A673 (cell line): ENCODE results near the gene CCDC171. TPM values are rescaled to one million over a fixed set of nuclear protein-coding genes. Genes with fewer than 3 reads are reported as not detected.
"Not testable (repeated sequence)": the region's sequence is repeated elsewhere in the genome, so short reads cannot be mapped to it uniquely, and the experiment has no call there.

Source experiments
- BruUV-seq: library from RNA; stranded (reverse); fragments of 400-500 nt; replicated peaks from 2 replicates; lab custom pipeline; 2021; lab: Mats Ljungman, UMichigan
- CTCF ChIA-PET: fragments of 300-600 bp; sonication (Branson Sonifier 250); formaldehyde crosslinking; loops from one replicate; lab custom pipeline; 2022; ENCODE audit warnings: antibody characterized with exemption; lab: Charles Lee
- POLR2A ChIA-PET: fragments of 300-600 bp; sonication (Branson Sonifier 250); formaldehyde crosslinking; loops from one replicate; lab custom pipeline; 2022; ENCODE audit warnings: antibody characterized with exemption; ENCODE audit not compliant: low non-redundant PET; lab: Charles Lee
- DNase-seq: peaks from one replicate; pipeline ENCODE4 v3.0.0-alpha.2; 2015; ENCODE audit warnings: low spot score
- H3K27ac ChIP-seq: fragments of 200-600 bp; sonication (generic); 2 replicates; pipeline ENCODE4 v1.5.1; 2016; ENCODE audit warnings: mixed run types, low read depth, mild to moderate bottlenecking, mixed read lengths, antibody characterized with exemption, low read length; ENCODE audit not compliant: poor library complexity, severe bottlenecking
- H3K27me3 ChIP-seq: fragments of 200-600 bp; sonication (generic); replicated peaks from 2 replicates; pipeline ENCODE4 v1.6.1; 2017; ENCODE audit warnings: mixed run types, low read depth, mild to moderate bottlenecking, mixed read lengths, antibody characterized with exemption, low read length; ENCODE audit not compliant: insufficient read depth, poor library complexity
- H3K36me3 ChIP-seq: fragments of 200-600 bp; sonication (generic); 2 replicates; pipeline ENCODE4 v1.6.1; 2016; ENCODE audit warnings: mixed run types, mild to moderate bottlenecking, mixed read lengths, antibody characterized with exemption, low read length; ENCODE audit not compliant: insufficient read depth, poor library complexity, severe bottlenecking
- H3K4me1 ChIP-seq: fragments of 200-600 bp; sonication (generic); 2 replicates; pipeline ENCODE4 v1.6.1; 2017; ENCODE audit warnings: mixed run types, mild to moderate bottlenecking, mixed read lengths, antibody characterized with exemption, low read length; ENCODE audit not compliant: insufficient read depth, poor library complexity, severe bottlenecking
- H3K4me3 ChIP-seq: fragments of 200-600 bp; sonication (generic); 2 replicates; pipeline ENCODE4 v1.5.1; 2016; ENCODE audit warnings: low read depth, mixed run types, mild to moderate bottlenecking, mixed read lengths, low read length; ENCODE audit not compliant: poor library complexity, severe bottlenecking
- H3K9me3 ChIP-seq: fragments of 200-600 bp; sonication (generic); 2 replicates; pipeline ENCODE4 v1.6.1; 2016; ENCODE audit warnings: mixed run types, low read depth, mild to moderate bottlenecking, mixed read lengths, antibody characterized with exemption, low read length; ENCODE audit not compliant: poor library complexity, severe bottlenecking
- EZH2 ChIP-seq: fragments of 200-600 bp; sonication (generic); IDR thresholded peaks from 2 replicates; pipeline ENCODE4 v1.6.1; 2017; ENCODE audit warnings: borderline replicate concordance, low read depth, mild to moderate bottlenecking, mixed read lengths, antibody characterized with exemption, low read length; ENCODE audit not compliant: poor library complexity, severe bottlenecking
- intact Hi-C: fragments of 100-400 bp; cut with micrococcal nuclease; formaldehyde crosslinking; loops from one replicate; pipeline ENCODE4 v1.10.0; 2022; ENCODE audit not compliant: unreplicated experiment
- total RNA-seq: library from RNA; stranded (reverse); gene quantifications from 2 replicates; pipeline ENCODE4 v1.2.3, GENCODE V29; 2021
- TF ChIP-seq, protein P1 (sequence below): fragments of 300-800, 200-600 bp; sonication (generic); conservative IDR thresholded peaks from 2 replicates; pipeline ENCODE4 v1.5.1; 2017; ENCODE audit warnings: low read depth, mild to moderate bottlenecking, antibody characterized with exemption, low read length, moderate library complexity, mixed read lengths

Gene CCDC171
- total RNA-seq, 1 experiment from 2014 or later: 72.5 TPM

DNA sequence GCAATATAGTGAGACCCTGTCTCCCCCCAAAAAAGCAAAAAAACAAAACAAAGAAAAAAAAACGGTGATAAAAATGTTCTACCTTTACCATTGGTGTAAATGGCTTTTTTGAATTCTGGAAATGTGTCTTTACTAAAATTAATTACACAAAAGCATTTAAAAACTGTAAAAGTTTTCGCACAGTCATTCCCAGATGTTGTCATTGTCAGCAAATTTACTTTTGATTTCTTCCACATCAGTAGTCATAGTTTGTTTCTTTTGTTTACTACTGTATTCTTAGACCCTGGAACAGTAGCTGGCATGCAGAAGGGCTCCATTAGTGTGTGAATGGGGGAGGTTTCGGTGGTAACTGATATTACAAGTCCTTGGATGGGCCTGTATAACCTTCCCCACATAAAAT lies 39.5 kb downstream of the CCDC171 start:
- intact Hi-C loops: no loop called here
- BruUV-seq: no TSS peak
- H3K4me3 ChIP-seq: no peak overlapping the region

DNA sequence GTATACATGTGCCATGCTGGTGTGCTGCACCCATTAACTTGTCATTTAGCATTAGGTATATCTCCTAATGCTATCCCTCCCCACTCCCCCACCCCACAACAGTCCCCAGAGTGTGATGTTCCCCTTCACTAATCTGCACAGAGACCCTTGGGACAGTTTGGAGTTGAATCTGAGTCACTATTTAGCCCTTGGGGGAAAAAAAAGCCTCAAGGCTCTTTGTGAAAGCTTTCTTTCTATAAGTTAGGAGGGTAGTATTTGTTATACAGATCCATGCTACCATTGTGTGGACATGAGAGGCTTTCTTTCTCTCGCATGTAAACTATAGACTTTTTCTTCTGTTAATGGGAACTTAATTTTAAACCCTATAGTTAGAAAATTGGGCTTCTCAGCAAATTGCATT lies 40.1 kb downstream of the CCDC171 start:
- CTCF ChIA-PET, H3K27me3 ChIP-seq, H3K36me3 ChIP-seq, H3K27ac ChIP-seq, H3K4me1 ChIP-seq, POLR2A ChIA-PET, DNase-seq, intact Hi-C loops, H3K9me3 ChIP-seq, BruUV-seq, H3K4me3 ChIP-seq: not testable (repeated sequence)

More for the DNA sequence above, 39.5 kb downstream of the CCDC171 start:
- no peaks in the 10 kb centered on the region for H3K9me3 ChIP-seq
- H3K27ac ChIP-seq: no peak overlapping the region
- CTCF ChIA-PET: no interaction called here
- no peak for TF ChIP-seq EZH2
- TF ChIP-seq, protein P1, sequence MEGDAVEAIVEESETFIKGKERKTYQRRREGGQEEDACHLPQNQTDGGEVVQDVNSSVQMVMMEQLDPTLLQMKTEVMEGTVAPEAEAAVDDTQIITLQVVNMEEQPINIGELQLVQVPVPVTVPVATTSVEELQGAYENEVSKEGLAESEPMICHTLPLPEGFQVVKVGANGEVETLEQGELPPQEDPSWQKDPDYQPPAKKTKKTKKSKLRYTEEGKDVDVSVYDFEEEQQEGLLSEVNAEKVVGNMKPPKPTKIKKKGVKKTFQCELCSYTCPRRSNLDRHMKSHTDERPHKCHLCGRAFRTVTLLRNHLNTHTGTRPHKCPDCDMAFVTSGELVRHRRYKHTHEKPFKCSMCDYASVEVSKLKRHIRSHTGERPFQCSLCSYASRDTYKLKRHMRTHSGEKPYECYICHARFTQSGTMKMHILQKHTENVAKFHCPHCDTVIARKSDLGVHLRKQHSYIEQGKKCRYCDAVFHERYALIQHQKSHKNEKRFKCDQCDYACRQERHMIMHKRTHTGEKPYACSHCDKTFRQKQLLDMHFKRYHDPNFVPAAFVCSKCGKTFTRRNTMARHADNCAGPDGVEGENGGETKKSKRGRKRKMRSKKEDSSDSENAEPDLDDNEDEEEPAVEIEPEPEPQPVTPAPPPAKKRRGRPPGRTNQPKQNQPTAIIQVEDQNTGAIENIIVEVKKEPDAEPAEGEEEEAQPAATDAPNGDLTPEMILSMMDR: no peak
- POLR2A ChIA-PET: no interaction called here
- no peaks in the 10 kb centered on the region for H3K4me1 ChIP-seq
- no peak for DNase-seq
- H3K27me3 ChIP-seq: no peaks in the 10 kb centered on the region
- no peaks in the 10 kb centered on the region for H3K36me3 ChIP-seq

DNA sequence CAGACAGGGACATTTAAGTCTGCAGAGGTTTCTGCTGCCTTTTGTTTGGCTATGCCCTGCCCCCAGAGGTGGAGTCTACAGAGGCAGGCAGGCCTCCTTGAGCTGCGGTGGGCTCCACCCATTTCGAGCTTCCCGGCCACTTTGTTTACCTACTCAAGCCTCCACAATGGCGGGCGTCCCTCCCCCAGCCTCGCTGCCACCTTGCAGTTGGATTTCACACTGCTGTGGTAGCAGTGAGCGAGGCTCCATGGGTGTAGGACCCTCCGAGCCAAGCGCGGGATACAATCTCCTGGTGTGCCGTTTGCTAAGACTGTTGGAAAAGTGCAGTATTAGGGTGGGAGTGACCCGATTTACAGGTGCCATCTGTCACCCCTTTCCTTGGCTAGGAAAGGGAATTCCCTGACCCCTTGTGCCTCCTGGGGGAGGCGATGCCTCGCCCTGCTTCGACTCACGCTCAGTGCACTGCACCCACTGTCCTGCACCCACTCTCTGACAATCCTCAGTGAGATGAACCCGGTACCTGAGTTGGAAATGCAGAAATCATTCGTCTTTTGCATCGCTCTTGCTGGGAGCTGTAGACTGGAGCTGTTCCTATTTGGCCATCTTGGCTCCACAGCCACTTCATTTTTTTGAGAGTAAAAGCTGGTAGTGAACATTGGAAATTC lies 48.0 kb downstream of the CCDC171 start:
- BruUV-seq, intact Hi-C loops, CTCF ChIA-PET, POLR2A ChIA-PET, H3K4me1 ChIP-seq, H3K4me3 ChIP-seq, H3K9me3 ChIP-seq, H3K27ac ChIP-seq, H3K27me3 ChIP-seq, DNase-seq, H3K36me3 ChIP-seq: not testable (repeated sequence)

DNA sequence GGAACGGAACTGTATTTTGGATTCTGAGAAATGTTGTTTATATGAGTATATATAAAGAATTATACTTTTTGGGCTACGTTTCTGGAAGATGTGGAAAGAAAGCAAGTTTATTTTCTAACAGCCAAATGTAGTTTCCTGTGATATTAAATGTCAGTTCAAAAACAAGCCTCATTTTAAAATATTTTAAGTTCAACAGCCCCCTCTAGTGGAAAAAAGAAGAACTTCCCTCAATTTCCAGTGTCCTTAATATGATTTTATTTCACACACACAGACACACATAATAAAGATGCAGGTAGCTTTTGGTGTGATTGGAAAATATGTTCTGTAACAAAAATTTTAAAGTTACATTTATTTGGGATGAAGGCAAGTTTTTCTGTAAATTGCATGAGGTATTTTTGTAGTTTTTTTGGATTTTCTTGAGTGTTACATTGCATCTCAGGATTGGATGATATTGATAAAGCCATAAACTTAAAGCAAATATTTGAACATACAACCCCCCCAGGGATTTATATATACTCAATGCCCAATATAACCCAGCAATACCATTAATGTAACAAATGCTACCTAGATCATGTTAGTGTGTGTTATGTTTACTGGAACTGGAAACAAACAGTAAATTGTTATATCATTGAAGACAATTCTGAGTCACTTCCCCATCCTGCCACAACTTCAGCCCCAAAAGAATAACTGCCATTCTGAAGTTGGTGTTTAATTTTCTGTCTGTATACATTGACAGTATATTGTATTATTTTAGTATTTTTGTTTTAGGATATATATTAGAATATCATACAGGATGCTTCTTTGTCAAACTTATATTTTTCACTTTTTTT lies 54.0 kb downstream of the CCDC171 start:
- Histone ChIP-seq H3K27me3 (no peaks in the 10 kb centered on the region), H3K36me3 (no peaks in the 10 kb centered on the region), H3K4me1 (no peaks in the 10 kb centered on the region), H3K27ac (no peak overlapping the region), H3K4me3 (no peak overlapping the region), H3K9me3 (no peaks in the 10 kb centered on the region)
- BruUV-seq: no TSS peak
- intact Hi-C loops: loop anchor here (5.0 kb wide), 2 partner anchors 330 to 395 kb away; no protein-coding TSS in a partner anchor
- ChIA-PET CTCF (no interaction called here), POLR2A (no interaction called here)
- DNase-seq: peak; percentile 39
- TF ChIP-seq, protein P1: peak; percentile 56
- TF ChIP-seq EZH2: no peak
